Adrenal gland (tissue), 12 donors: ENCODE measurements around the gene IFT88. TPM values are rescaled to one million over a fixed set of nuclear protein-coding genes. Genes with fewer than 3 reads are reported as not detected.

Experiments used
- DNase-seq, 7 donors: peaks; one replicate each; pipeline ENCODE4 v3.0.0-alpha.2; 2019 to 2020
- H3K27ac ChIP-seq, 5 donors: fragments of 200-600 bp; sonication (generic) in 4 of 5; 1 replicate in 3 of 5; 2 replicates in 2 of 5; pipeline versions ENCODE4 v1.5.1 to v1.8.0; 2016 to 2020; ENCODE audit warnings: mild to moderate bottlenecking in 1 of 5
- H3K27me3 ChIP-seq: fragments of 200-600 bp; 2 replicates; pipeline ENCODE4 v1.8.0; 2021
- H3K36me3 ChIP-seq, 2 donors: fragments of 200-600 bp; replicated peaks in 1 of 2; 1 replicate in 1 of 2; 2 replicates in 1 of 2; pipeline versions ENCODE4 v1.5.1 to v1.8.0; 2018 to 2022
- H3K4me1 ChIP-seq, 2 donors: fragments of 200-600 bp; replicated peaks in 1 of 2; 1 replicate in 1 of 2; 2 replicates in 1 of 2; pipeline versions ENCODE4 v1.5.1 to v1.8.0; 2018 to 2021
- H3K4me3 ChIP-seq, 4 donors: fragments of 200-600 bp; sonication (generic) in 3 of 4; one replicate each; pipeline ENCODE4 v1.5.1; 2016 to 2018
- H3K9me3 ChIP-seq, 3 donors: fragments of 200-600 bp; sonication (generic) in 1 of 3; replicated peaks in 1 of 3; 1 replicate in 2 of 3; 2 replicates in 1 of 3; pipeline versions ENCODE4 v1.5.1 to v1.8.0; 2016 to 2021
- CTCF ChIP-seq, 6 experiments: fragments of 450-650 bp in 4 of 6; fragments of 200-600 bp in 2 of 6; sonication (generic) in 1 of 6; IDR thresholded peaks; 1 replicate in 5 of 6; 2 replicates in 1 of 6; pipeline versions ENCODE4 v1.5.1 to v1.8.0; 2016 to 2021; ENCODE audit warnings: antibody characterized with exemption in 6 of 6, mild to moderate bottlenecking in 2 of 6, moderate library complexity in 1 of 6
- POLR2A ChIP-seq, 2 donors: fragments of 450-650 bp; IDR thresholded peaks; one replicate each; pipeline ENCODE4 v1.6.1; 2017; ENCODE audit warnings: antibody characterized with exemption in 2 of 2, mild to moderate bottlenecking in 2 of 2, moderate library complexity in 1 of 2
- whole genome bisulfite sequencing, 4 donors: extraction: QIAGEN DNeasy Blood & Tissue Kit in 2 of 4; methylation state at CpG; one replicate each; pipeline versions ENCODE4 v1.1.5 to v1.1.7; 2013 to 2017; 5-methylcytosine and 5-hydroxymethylcytosine counted together
- intact Hi-C, 2 donors: fragments of 100-400 bp; cut with DNase I; formaldehyde crosslinking; loops; one replicate each; pipeline versions ENCODE4 v1.14.1 to v1.15.0; 2022 to 2023
- polyA plus RNA-seq, 3 donors: library from polyadenylated mRNA; stranded (reverse); fragments of 200-250 nt in 2 of 3; fragments of 350-450 nt in 1 of 3; fragmentation: Illumina TruSeq in 1 of 3; extraction: RNeasy Lipid Tissue Mini Kit (QIAGEN cat#74804) in 1 of 3; gene quantifications; one replicate each; pipeline ENCODE4 v1.2.3, GENCODE V29; 2013 to 2014
- total RNA-seq, 9 donors: library from RNA; depleted of rRNA in 4 of 9; stranded (reverse); fragments of >200 nt in 4 of 9; fragments of 120-200 nt in 1 of 9; fragmentation: NEBNext Ultra II Directional in 1 of 9; extraction: Animal tissue kit (Norgen Biotek cat#: 25700) in 1 of 9; gene quantifications; one replicate each; pipeline versions ENCODE4 v1.1.0 to v1.2.4, GENCODE V29; 2013 to 2023
- donor health status: healthy with polysubstance abuse.
- donor health status: Bipolar disorder and iron deficiency.
- donor health status: DM: yes; HTN: yes; CAD: no.
- donor health status: DM: no; HTN: no; CAD: no.
- donor health status: DM: no; HTN: no; CAD: no.
- donor health status: DM: yes; HTN: yes; CAD: no.

The IFT88 gene
- total and polyA plus RNA-seq, 12 donors, result 7.0 to 22.9 (median 15.2) TPM

- Histone ChIP-seq H3K4me1 (peaks cover 7 to 8% of the 10 kb centered on the region in 2 donors), H3K4me3 (no peak overlapping the region), H3K27ac (no peak overlapping the region), H3K36me3 (no peaks in the 10 kb centered on the region), H3K27me3 (no peaks in the 10 kb centered on the region), H3K9me3 (no peaks in the 10 kb centered on the region)
- TF ChIP-seq POLR2A (IDR thresholded peaks at IDR 0.05), result no peak
- TF ChIP-seq CTCF (IDR thresholded peaks at IDR 0.05), result no peak
- 81 to 85% (median 83%) methylated on average over 12 to 13 of the region's 13 CpGs for WGBS, 4 donors
- no peak for DNase-seq
- intact Hi-C loops, result loop anchor here in 1 of 2 donors (5.0 to 10.0 kb wide), 2 partner anchors 108 to 225 kb away; no protein-coding TSS in a partner anchor
These were observed 152.8 kb downstream of the IFT88 start for GRCh38 chr13:20719783-20720182.

- no peaks in the 10 kb centered on the region for H3K36me3 ChIP-seq
- no peaks in the 10 kb centered on the region for H3K27me3 ChIP-seq
- H3K9me3 ChIP-seq, result no peaks in the 10 kb centered on the region
- intact Hi-C loops, result no loop called here
- H3K4me3 ChIP-seq, result no peak overlapping the region
- WGBS, 4 donors, result 88 to 95% (median 88%) methylated on average over 11 of the region's 11 CpGs
- H3K27ac ChIP-seq, result no peak overlapping the region
- no peak for DNase-seq
- peaks cover 7 to 8% of the 10 kb centered on the region in 2 donors for H3K4me1 ChIP-seq
- TF ChIP-seq POLR2A (IDR thresholded peaks at IDR 0.05), result no peak
- TF ChIP-seq CTCF (IDR thresholded peaks at IDR 0.05), result no peak
These were observed 153.5 kb downstream of the IFT88 start for GRCh38 chr13:20720499-20720898.

GRCh38 chr13:20721058-20721453 lies 154.1 kb downstream of the IFT88 start:
- no peak overlapping the region for H3K27ac ChIP-seq
- no peak for DNase-seq
- H3K9me3 ChIP-seq, result no peaks in the 10 kb centered on the region
- peaks cover 7 to 8% of the 10 kb centered on the region in 2 donors for H3K4me1 ChIP-seq
- H3K27me3 ChIP-seq, result no peaks in the 10 kb centered on the region
- TF ChIP-seq CTCF (IDR thresholded peaks at IDR 0.05), result no peak
- TF ChIP-seq POLR2A (IDR thresholded peaks at IDR 0.05), result no peak
- H3K4me3 ChIP-seq, result peak overlapping the region in 1 of 4 donors; percentile 49
- no peaks in the 10 kb centered on the region for H3K36me3 ChIP-seq
- 80 to 89% (median 82%) methylated on average over 9 to 16 of the region's 16 CpGs for WGBS, 4 donors
- intact Hi-C loops, result no loop called here

GRCh38 chr13:20721454-20722357 lies 154.7 kb downstream of the IFT88 start:
- Histone ChIP-seq H3K36me3 (no peaks in the 10 kb centered on the region), H3K27me3 (no peaks in the 10 kb centered on the region), H3K9me3 (no peaks in the 10 kb centered on the region), H3K4me3 (peak overlapping the region in 1 of 4 donors; percentile 49), H3K27ac (no peak overlapping the region), H3K4me1 (peaks cover 7 to 8% of the 10 kb centered on the region in 2 donors)
- 14 to 25% (median 17%) methylated on average over 10 to 81 of the region's 81 CpGs for WGBS, 4 donors
- peak; percentile 70 to 85 (median 80) for DNase-seq
- TF ChIP-seq CTCF (IDR thresholded peaks at IDR 0.05) (no peak), POLR2A (IDR thresholded peaks at IDR 0.05) (no peak)
- intact Hi-C loops, result no loop called here
